ENCODE measurements around the gene NPTX1.

Gene NPTX1

GRCh38 chr17:80429356-80430275 is 46.8 kb downstream of the NPTX1 start:
- DNase-seq (ENCODE audit: low read depth in 2 of 2, low spot score in 1 of 2) = no peak

- DNase-seq (ENCODE audit: low read depth in 2 of 2, low spot score in 1 of 2) = no peak
Observed at GRCh38 chr17:80428796-80429195, 47.6 kb downstream of the NPTX1 start.

GRCh38 chr17:80428363-80428762 is 48.0 kb downstream of the NPTX1 start:
- no peak for DNase-seq (ENCODE audit: low read depth in 2 of 2, low spot score in 1 of 2)

- DNase-seq (ENCODE audit: low read depth in 2 of 2, low spot score in 1 of 2) = no peak
Observed at GRCh38 chr17:80427366-80428282, 48.8 kb downstream of the NPTX1 start.

- peak; percentile 62 to 76 for DNase-seq (ENCODE audit: low read depth in 2 of 2, low spot score in 1 of 2)
Observed at GRCh38 chr17:80426671-80427326, 49.6 kb downstream of the NPTX1 start.

GRCh38 chr17:80425835-80426426 is 50.5 kb downstream of the NPTX1 start:
- no peak for DNase-seq (ENCODE audit: low read depth in 2 of 2, low spot score in 1 of 2)

- no peak for DNase-seq (ENCODE audit: low read depth in 2 of 2, low spot score in 1 of 2)
Observed at GRCh38 chr17:80424878-80425765, 51.3 kb downstream of the NPTX1 start.

- no peak for DNase-seq (ENCODE audit: low read depth in 2 of 2, low spot score in 1 of 2)
Observed at GRCh38 chr17:80424261-80424660, 52.1 kb downstream of the NPTX1 start.

- DNase-seq (ENCODE audit: low read depth in 2 of 2, low spot score in 1 of 2) = no peak
Observed at GRCh38 chr17:80423536-80424225, 52.7 kb downstream of the NPTX1 start.

- DNase-seq (ENCODE audit: low read depth in 2 of 2, low spot score in 1 of 2) = no peak
Observed at GRCh38 chr17:80422981-80423380, 53.4 kb downstream of the NPTX1 start.

- no peak for DNase-seq (ENCODE audit: low read depth in 2 of 2, low spot score in 1 of 2)
Observed at GRCh38 chr17:80422276-80422675, 54.1 kb downstream of the NPTX1 start.

GRCh38 chr17:80421381-80422090 is 54.9 kb downstream of the NPTX1 start:
- DNase-seq (ENCODE audit: low read depth in 2 of 2, low spot score in 1 of 2) = no peak

GRCh38 chr17:80419255-80419654 is 57.2 kb downstream of the NPTX1 start:
- DNase-seq (ENCODE audit: low read depth in 2 of 2, low spot score in 1 of 2) = no peak

- no peak for DNase-seq (ENCODE audit: low read depth in 2 of 2, low spot score in 1 of 2)
Observed at GRCh38 chr17:80418589-80418988, 57.8 kb downstream of the NPTX1 start.
